ENCODE measurements around the gene SGCA. TPM values are rescaled to one million over a fixed set of nuclear protein-coding genes. Genes with fewer than 3 reads are reported as not detected.

SGCA gene
- total and polyA plus RNA-seq, 9 of the 15 experiments (the other 6 are each of a cell fraction or from before 2014, with no cell fraction given): not detected

- TF ChIP-seq, protein P1, sequence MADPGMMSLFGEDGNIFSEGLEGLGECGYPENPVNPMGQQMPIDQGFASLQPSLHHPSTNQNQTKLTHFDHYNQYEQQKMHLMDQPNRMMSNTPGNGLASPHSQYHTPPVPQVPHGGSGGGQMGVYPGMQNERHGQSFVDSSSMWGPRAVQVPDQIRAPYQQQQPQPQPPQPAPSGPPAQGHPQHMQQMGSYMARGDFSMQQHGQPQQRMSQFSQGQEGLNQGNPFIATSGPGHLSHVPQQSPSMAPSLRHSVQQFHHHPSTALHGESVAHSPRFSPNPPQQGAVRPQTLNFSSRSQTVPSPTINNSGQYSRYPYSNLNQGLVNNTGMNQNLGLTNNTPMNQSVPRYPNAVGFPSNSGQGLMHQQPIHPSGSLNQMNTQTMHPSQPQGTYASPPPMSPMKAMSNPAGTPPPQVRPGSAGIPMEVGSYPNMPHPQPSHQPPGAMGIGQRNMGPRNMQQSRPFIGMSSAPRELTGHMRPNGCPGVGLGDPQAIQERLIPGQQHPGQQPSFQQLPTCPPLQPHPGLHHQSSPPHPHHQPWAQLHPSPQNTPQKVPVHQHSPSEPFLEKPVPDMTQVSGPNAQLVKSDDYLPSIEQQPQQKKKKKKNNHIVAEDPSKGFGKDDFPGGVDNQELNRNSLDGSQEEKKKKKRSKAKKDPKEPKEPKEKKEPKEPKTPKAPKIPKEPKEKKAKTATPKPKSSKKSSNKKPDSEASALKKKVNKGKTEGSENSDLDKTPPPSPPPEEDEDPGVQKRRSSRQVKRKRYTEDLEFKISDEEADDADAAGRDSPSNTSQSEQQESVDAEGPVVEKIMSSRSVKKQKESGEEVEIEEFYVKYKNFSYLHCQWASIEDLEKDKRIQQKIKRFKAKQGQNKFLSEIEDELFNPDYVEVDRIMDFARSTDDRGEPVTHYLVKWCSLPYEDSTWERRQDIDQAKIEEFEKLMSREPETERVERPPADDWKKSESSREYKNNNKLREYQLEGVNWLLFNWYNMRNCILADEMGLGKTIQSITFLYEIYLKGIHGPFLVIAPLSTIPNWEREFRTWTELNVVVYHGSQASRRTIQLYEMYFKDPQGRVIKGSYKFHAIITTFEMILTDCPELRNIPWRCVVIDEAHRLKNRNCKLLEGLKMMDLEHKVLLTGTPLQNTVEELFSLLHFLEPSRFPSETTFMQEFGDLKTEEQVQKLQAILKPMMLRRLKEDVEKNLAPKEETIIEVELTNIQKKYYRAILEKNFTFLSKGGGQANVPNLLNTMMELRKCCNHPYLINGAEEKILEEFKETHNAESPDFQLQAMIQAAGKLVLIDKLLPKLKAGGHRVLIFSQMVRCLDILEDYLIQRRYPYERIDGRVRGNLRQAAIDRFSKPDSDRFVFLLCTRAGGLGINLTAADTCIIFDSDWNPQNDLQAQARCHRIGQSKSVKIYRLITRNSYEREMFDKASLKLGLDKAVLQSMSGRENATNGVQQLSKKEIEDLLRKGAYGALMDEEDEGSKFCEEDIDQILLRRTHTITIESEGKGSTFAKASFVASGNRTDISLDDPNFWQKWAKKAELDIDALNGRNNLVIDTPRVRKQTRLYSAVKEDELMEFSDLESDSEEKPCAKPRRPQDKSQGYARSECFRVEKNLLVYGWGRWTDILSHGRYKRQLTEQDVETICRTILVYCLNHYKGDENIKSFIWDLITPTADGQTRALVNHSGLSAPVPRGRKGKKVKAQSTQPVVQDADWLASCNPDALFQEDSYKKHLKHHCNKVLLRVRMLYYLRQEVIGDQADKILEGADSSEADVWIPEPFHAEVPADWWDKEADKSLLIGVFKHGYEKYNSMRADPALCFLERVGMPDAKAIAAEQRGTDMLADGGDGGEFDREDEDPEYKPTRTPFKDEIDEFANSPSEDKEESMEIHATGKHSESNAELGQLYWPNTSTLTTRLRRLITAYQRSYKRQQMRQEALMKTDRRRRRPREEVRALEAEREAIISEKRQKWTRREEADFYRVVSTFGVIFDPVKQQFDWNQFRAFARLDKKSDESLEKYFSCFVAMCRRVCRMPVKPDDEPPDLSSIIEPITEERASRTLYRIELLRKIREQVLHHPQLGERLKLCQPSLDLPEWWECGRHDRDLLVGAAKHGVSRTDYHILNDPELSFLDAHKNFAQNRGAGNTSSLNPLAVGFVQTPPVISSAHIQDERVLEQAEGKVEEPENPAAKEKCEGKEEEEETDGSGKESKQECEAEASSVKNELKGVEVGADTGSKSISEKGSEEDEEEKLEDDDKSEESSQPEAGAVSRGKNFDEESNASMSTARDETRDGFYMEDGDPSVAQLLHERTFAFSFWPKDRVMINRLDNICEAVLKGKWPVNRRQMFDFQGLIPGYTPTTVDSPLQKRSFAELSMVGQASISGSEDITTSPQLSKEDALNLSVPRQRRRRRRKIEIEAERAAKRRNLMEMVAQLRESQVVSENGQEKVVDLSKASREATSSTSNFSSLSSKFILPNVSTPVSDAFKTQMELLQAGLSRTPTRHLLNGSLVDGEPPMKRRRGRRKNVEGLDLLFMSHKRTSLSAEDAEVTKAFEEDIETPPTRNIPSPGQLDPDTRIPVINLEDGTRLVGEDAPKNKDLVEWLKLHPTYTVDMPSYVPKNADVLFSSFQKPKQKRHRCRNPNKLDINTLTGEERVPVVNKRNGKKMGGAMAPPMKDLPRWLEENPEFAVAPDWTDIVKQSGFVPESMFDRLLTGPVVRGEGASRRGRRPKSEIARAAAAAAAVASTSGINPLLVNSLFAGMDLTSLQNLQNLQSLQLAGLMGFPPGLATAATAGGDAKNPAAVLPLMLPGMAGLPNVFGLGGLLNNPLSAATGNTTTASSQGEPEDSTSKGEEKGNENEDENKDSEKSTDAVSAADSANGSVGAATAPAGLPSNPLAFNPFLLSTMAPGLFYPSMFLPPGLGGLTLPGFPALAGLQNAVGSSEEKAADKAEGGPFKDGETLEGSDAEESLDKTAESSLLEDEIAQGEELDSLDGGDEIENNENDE (IDR thresholded peaks at IDR 0.05; ENCODE audit: low read depth, low read length): no peak
- TF ChIP-seq SRSF3 (IDR thresholded peaks at IDR 0.05; ENCODE audit: insufficient read depth, low read length): no peak
- TF ChIP-seq YY1 (IDR thresholded peaks at IDR 0.05; ENCODE audit: borderline replicate concordance in 1 of 3, control insufficient read depth in 1 of 3, extremely low read depth in 1 of 3, insufficient read depth in 3 of 3, insufficient read length in 1 of 3, insufficient replicate concordance in 2 of 3, low read depth in 1 of 3, low read length in 2 of 3): no peak
- no peak for TF ChIP-seq HLTF (IDR thresholded peaks at IDR 0.05)
- no peak for TF ChIP-seq MAFF (IDR thresholded peaks at IDR 0.05; ENCODE audit: low read length)
- no peak for TF ChIP-seq MEF2D (tag; conservative IDR thresholded peaks at IDR 0.05; ENCODE audit: low read depth)
- no peak for TF ChIP-seq ZBTB7A (IDR thresholded peaks at IDR 0.05; ENCODE audit: borderline replicate concordance, control insufficient read depth, low read depth, low read length)
- no peak for TF ChIP-seq ZNF785 (CRISPR knock-in tag; IDR thresholded peaks at IDR 0.05)
- no peak for TF ChIP-seq EGR1 (conservative IDR thresholded peaks at IDR 0.05)
Observed at GRCh38 chr17:50222922-50223321, 57.1 kb downstream of the SGCA start (continued).
